Measurements from ENCODE around the gene FGF2.

DNA sequence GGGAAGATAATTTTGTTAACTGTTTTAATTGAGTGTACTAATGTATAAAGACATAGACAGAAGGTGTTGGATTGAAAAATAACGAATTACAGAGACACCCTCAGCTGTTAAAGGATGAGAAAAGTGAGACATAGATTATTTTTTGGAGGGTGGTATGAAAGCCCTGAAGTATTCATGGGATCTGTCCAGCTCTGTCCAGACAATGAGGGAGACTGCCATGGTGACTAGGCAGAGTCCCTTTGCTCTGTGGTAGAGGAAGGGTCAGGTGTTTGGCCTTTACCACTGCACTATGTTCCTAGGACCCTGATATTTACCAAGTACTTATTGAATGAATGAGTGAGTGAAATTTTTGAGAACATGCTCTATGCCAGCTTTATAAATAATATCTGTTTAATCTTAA is 11.4 kb downstream of the FGF2 start:
- TF ChIP-seq, protein P1, sequence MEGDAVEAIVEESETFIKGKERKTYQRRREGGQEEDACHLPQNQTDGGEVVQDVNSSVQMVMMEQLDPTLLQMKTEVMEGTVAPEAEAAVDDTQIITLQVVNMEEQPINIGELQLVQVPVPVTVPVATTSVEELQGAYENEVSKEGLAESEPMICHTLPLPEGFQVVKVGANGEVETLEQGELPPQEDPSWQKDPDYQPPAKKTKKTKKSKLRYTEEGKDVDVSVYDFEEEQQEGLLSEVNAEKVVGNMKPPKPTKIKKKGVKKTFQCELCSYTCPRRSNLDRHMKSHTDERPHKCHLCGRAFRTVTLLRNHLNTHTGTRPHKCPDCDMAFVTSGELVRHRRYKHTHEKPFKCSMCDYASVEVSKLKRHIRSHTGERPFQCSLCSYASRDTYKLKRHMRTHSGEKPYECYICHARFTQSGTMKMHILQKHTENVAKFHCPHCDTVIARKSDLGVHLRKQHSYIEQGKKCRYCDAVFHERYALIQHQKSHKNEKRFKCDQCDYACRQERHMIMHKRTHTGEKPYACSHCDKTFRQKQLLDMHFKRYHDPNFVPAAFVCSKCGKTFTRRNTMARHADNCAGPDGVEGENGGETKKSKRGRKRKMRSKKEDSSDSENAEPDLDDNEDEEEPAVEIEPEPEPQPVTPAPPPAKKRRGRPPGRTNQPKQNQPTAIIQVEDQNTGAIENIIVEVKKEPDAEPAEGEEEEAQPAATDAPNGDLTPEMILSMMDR (conservative IDR thresholded peaks at IDR 0.05; ENCODE audit: low read depth, low read length), result no peak
- no peak for TF ChIP-seq EZH2 (IDR thresholded peaks at IDR 0.05; ENCODE audit: borderline replicate concordance, low read depth, low read length, poor library complexity, severe bottlenecking)
